Measurements from ENCODE around the gene C14orf93. TPM values are rescaled to one million over a fixed set of nuclear protein-coding genes. Genes with fewer than 3 reads are reported as not detected.

The C14orf93 gene
- total RNA-seq, 1 experiment from 2014 or later, result 9.9 TPM

DNA sequence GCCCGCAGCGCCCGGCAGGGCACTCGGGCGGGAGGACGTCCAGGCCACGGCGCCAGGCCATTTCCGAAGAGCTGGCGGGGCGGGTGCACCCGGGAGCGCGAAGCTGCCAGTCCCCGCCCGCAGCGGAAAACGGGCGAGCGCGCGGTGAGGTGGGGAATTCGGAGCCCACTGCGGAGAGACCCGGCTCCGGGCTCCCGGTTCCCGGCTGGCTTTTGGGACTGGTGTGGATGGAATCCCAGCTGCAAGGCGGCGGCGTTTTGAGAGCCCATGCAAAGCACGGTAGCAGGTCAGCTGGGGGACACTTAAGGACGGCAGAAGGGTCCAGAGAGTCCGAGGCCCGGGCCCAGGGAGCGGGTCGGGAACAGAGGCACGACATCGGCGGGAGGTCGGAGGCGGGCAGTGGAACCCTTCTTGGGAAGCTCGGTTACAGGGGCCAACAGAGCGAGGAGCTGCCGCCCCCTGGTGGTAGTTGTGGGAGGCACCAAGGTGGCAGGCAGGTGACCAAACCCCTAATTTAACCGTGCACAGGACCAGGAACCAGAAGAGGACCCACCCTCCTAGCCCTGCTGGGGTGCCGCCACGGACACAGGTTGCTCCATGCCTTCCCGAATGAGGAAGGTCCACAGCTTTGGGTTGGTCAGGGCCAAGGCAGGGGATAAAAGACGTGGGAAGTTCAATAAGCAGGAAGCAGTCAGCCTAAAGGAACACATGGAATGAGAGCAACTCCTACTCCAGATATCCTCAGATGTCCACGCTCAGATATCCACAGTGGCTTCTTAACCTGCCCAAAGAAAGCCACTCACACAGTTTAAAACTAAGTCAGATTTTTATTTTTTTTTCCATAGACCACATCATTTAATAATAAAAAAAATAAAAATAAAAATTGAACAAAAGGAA lies 48.1 kb upstream of the C14orf93 start:
- Histone ChIP-seq H3K36me3 (ENCODE audit: insufficient read depth, low read length, poor library complexity, severe bottlenecking) (peaks cover 54% of the 10 kb centered on the region), H3K9me3 (ENCODE audit: low read depth, low read length, poor library complexity, severe bottlenecking) (no peaks in the 10 kb centered on the region), H3K4me1 (ENCODE audit: insufficient read depth, low read length, poor library complexity, severe bottlenecking) (peaks cover 27% of the 10 kb centered on the region), H3K4me3 (ENCODE audit: low read depth, low read length, poor library complexity, severe bottlenecking) (peak overlapping the region; percentile 76), H3K27me3 (replicated peaks; ENCODE audit: insufficient read depth, low read depth, low read length, poor library complexity) (no peaks in the 10 kb centered on the region), H3K27ac (ENCODE audit: low read depth, low read length, poor library complexity, severe bottlenecking) (peak overlapping the region; percentile 77)
- intact Hi-C loops (cut with micrococcal nuclease; ENCODE audit: unreplicated experiment), result loop anchor here (1.0 to 10.0 kb wide), 4 partner anchors 64 to 671 kb away; no protein-coding TSS in a partner anchor
- BruUV-seq (replicated peaks), result TSS peak; percentile 17
- TF ChIP-seq, protein P1, sequence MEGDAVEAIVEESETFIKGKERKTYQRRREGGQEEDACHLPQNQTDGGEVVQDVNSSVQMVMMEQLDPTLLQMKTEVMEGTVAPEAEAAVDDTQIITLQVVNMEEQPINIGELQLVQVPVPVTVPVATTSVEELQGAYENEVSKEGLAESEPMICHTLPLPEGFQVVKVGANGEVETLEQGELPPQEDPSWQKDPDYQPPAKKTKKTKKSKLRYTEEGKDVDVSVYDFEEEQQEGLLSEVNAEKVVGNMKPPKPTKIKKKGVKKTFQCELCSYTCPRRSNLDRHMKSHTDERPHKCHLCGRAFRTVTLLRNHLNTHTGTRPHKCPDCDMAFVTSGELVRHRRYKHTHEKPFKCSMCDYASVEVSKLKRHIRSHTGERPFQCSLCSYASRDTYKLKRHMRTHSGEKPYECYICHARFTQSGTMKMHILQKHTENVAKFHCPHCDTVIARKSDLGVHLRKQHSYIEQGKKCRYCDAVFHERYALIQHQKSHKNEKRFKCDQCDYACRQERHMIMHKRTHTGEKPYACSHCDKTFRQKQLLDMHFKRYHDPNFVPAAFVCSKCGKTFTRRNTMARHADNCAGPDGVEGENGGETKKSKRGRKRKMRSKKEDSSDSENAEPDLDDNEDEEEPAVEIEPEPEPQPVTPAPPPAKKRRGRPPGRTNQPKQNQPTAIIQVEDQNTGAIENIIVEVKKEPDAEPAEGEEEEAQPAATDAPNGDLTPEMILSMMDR (conservative IDR thresholded peaks at IDR 0.05; ENCODE audit: low read depth, low read length), result peak; percentile 98
- no peak for TF ChIP-seq EZH2 (IDR thresholded peaks at IDR 0.05; ENCODE audit: borderline replicate concordance, low read depth, low read length, poor library complexity, severe bottlenecking)
- ChIA-PET POLR2A (ENCODE audit: low non-redundant PET) (interaction anchor here (0.5 kb wide), 1 partner anchor 57 kb away, joined by 8 read pairs; no protein-coding TSS in a partner anchor), CTCF (interaction anchor here (0.6 to 10.7 kb wide), 17 partner anchors 11 to 170 kb away, joined by 3 to 134 read pairs (median 5); partner anchors contain the start of genes AJUBA and PRMT5)
- peak; percentile 93 for DNase-seq (ENCODE audit: low spot score)

DNA sequence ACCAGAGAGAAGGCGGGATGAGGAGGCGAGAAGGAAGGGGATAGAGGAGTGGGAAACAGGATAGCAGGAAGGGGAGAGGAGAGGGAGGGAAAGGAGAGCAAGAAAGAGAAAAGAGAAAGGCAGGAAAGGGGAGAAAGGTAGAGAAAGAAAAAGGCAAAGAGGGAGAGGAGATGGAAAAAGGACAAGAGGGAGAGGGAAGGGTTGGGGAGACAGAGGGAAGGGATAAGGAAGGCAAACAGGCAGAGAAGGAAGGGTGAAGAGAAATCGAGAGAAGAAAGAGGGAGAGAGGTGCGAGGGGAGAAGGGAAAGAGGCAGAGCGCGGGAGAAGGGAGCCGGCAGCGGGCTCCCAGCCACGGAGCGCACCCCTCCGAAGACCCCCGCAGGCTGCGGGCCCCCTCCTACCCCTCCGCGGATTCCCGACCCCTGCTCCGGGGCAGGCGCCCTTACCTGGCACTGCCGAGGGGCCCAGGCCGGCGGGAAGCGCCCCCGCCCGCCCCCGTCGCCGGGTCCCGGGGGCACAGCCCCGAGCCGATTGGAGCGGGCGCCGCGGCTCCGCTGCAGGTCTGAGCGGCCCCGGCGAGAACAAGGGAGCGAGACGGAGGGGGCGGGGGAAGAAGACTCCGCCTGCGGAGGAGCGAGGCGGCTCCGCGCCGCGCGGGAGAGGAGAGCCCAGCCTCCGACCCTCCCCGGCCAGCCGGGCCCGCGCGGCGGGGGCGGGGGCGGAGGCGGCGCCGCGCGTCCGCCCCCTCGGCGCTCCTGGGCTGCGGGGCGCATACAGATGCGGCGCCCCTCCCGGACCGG lies 47.2 kb upstream of the C14orf93 start, which contains the start of gene CDH24:
CDH24 (minus strand) TSS at position 565 of the 801 bp plus-strand sequence. CDS start 1,787 bp downstream, outside the sequence.
- Histone ChIP-seq H3K4me3 (ENCODE audit: low read depth, low read length, poor library complexity, severe bottlenecking) (peak within 1 kb of the TSS; percentile 76), H3K36me3 (ENCODE audit: insufficient read depth, low read length, poor library complexity, severe bottlenecking) (peaks cover 48% of the 10 kb centered on the region), H3K4me1 (ENCODE audit: insufficient read depth, low read length, poor library complexity, severe bottlenecking) (peaks cover 23% of the 10 kb centered on the region), H3K27ac (ENCODE audit: low read depth, low read length, poor library complexity, severe bottlenecking) (peak within 1 kb of the TSS; percentile 84), H3K27me3 (replicated peaks; ENCODE audit: insufficient read depth, low read depth, low read length, poor library complexity) (no peaks in the 10 kb centered on the region), H3K9me3 (ENCODE audit: low read depth, low read length, poor library complexity, severe bottlenecking) (no peaks in the 10 kb centered on the region)
- TF ChIP-seq, protein P1 (conservative IDR thresholded peaks at IDR 0.05; ENCODE audit: low read depth, low read length), result no peak
- TF ChIP-seq EZH2 (IDR thresholded peaks at IDR 0.05; ENCODE audit: borderline replicate concordance, low read depth, low read length, poor library complexity, severe bottlenecking), result no peak
- intact Hi-C loops (cut with micrococcal nuclease; ENCODE audit: unreplicated experiment), result loop anchor here (5.0 to 10.0 kb wide), 2 partner anchors 502 to 670 kb away; no protein-coding TSS in a partner anchor
- ChIA-PET CTCF (interaction anchor here (0.6 to 10.7 kb wide), 19 partner anchors 10 to 169 kb away, joined by 3 to 134 read pairs (median 5); partner anchors contain the start of genes AJUBA and PRMT5), POLR2A (ENCODE audit: low non-redundant PET) (no interaction called here)
- DNase-seq (ENCODE audit: low spot score), result peak; percentile 91
- no TSS peak for BruUV-seq (replicated peaks)
